Spleen (tissue), 7 donors: Measurements from ENCODE around the gene PKM.

Source experiments
- POLR2A ChIP-seq, 3 donors: fragments of 450-650 bp; IDR thresholded peaks; one replicate each; pipeline ENCODE4 v1.5.1; 2017; ENCODE audit warnings: antibody characterized with exemption in 3 of 3, mild to moderate bottlenecking in 1 of 3
- POLR2AphosphoS5 ChIP-seq, 3 donors: sonication (generic); formaldehyde crosslinking; IDR thresholded peaks; one replicate each; pipeline ENCODE4 v1.5.1; 2017; ENCODE audit warnings: antibody characterized with exemption in 3 of 3
- TF ChIP-seq, protein P1 (sequence below), 11 experiments: fragments of 200-600 bp in 7 of 11; fragments of 450-650 bp in 4 of 11; sonication (generic) in 4 of 11; IDR thresholded peaks in 8 of 11; conservative IDR thresholded peaks in 3 of 11; 1 replicate in 7 of 11; 2 replicates in 4 of 11; pipeline versions ENCODE4 v1.4.0 to v1.8.0; 2016 to 2021; ENCODE audit warnings: antibody characterized with exemption in 11 of 11, inconsistent platforms in 4 of 11, mild to moderate bottlenecking in 1 of 11
- donor health status: DM: no; HTN: no; CAD: no; lungs with moderate emphysema.
- donor health status: DM: no; HTN: no; CAD: no.
- donor health status: DM: no; HTN: no; CAD: no.

- TF ChIP-seq, protein P1, sequence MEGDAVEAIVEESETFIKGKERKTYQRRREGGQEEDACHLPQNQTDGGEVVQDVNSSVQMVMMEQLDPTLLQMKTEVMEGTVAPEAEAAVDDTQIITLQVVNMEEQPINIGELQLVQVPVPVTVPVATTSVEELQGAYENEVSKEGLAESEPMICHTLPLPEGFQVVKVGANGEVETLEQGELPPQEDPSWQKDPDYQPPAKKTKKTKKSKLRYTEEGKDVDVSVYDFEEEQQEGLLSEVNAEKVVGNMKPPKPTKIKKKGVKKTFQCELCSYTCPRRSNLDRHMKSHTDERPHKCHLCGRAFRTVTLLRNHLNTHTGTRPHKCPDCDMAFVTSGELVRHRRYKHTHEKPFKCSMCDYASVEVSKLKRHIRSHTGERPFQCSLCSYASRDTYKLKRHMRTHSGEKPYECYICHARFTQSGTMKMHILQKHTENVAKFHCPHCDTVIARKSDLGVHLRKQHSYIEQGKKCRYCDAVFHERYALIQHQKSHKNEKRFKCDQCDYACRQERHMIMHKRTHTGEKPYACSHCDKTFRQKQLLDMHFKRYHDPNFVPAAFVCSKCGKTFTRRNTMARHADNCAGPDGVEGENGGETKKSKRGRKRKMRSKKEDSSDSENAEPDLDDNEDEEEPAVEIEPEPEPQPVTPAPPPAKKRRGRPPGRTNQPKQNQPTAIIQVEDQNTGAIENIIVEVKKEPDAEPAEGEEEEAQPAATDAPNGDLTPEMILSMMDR (IDR thresholded peaks at IDR 0.05 in 8 of 11, conservative IDR thresholded peaks at IDR 0.05 in 3 of 11): no peak
- TF ChIP-seq POLR2A (IDR thresholded peaks at IDR 0.05) (no peak), POLR2AphosphoS5 (IDR thresholded peaks at IDR 0.05) (no peak)
Observed at GRCh38 chr15:72169921-72170611, 60.9 kb downstream of the PKM start.
